Measurements from ENCODE around the gene TMEM254.

- TF ChIP-seq CTCF (IDR thresholded peaks at IDR 0.05; ENCODE audit: insufficient read depth, low read length, poor library complexity, severe bottlenecking): no peak
- TF ChIP-seq EZH2phosphoT487 (conservative IDR thresholded peaks at IDR 0.05; ENCODE audit: low read length): no peak
These were observed 2.7 kb upstream of the TMEM254 start for GRCh38 chr10:80075781-80076180.
